Spinal cord (tissue), 10 donors: ENCODE results near the gene EGLN2. TPM values are rescaled to one million over a fixed set of nuclear protein-coding genes. Genes with fewer than 3 reads are reported as not detected.
"Not testable (repeated sequence)": the region's sequence is repeated elsewhere in the genome, so short reads cannot be mapped to it uniquely, and the experiment has no call there.

Source experiments
- DNase-seq, 6 donors: peaks; one replicate each; pipeline versions ENCODE4 v3.0.0 to v3.0.0-alpha.2; 2013 to 2015; ENCODE audit warnings: low spot score in 6 of 6, low read depth in 4 of 6
- H3K27ac ChIP-seq: one replicate; pipeline ENCODE4 v1.5.1; 2013; ENCODE audit warnings: low read depth, low read length, control low read depth
- H3K27me3 ChIP-seq: one replicate; pipeline ENCODE4 v1.6.1; 2013; ENCODE audit warnings: low read length; ENCODE audit not compliant: control insufficient read depth, insufficient read depth
- H3K36me3 ChIP-seq: one replicate; pipeline ENCODE4 v1.6.1; 2013; ENCODE audit warnings: low read length; ENCODE audit not compliant: control insufficient read depth, insufficient read depth
- H3K4me1 ChIP-seq: one replicate; pipeline ENCODE4 v1.6.1; 2013; ENCODE audit warnings: low read length; ENCODE audit not compliant: control insufficient read depth, insufficient read depth
- H3K4me3 ChIP-seq: one replicate; pipeline ENCODE4 v1.5.1; 2013; ENCODE audit warnings: low read depth, low read length, control low read depth
- H3K9me3 ChIP-seq: one replicate; pipeline ENCODE4 v1.6.1; 2013; ENCODE audit warnings: low read length; ENCODE audit not compliant: control insufficient read depth, insufficient read depth
- WGBS: methylation state at CpG from one replicate; pipeline ENCODE4 v1.1.5; 2013; ENCODE audit warnings: missing lambda C conversion rate; ENCODE audit not compliant: insufficient coverage; 5-methylcytosine and 5-hydroxymethylcytosine counted together
- polyA plus RNA-seq, 2 donors: library from polyadenylated mRNA; unstranded; fragments of 120-200 nt; gene quantifications; one replicate each; pipeline ENCODE4 v1.2.1, GENCODE V29; 2013; ENCODE audit not compliant: insufficient read length in 2 of 2
- total RNA-seq, 2 donors: library from RNA; depleted of rRNA in 1 of 2; stranded (reverse); fragments of 120-200 nt in 1 of 2; fragments of >200 nt in 1 of 2; gene quantifications; one replicate each; pipeline versions ENCODE4 v1.2.3 to v1.2.4, GENCODE V29; 2013 to 2014
- donor health status: healthy.

EGLN2 gene
- total and polyA plus RNA-seq, 4 donors: 37.6 to 106 (median 99.3) TPM

DNA sequence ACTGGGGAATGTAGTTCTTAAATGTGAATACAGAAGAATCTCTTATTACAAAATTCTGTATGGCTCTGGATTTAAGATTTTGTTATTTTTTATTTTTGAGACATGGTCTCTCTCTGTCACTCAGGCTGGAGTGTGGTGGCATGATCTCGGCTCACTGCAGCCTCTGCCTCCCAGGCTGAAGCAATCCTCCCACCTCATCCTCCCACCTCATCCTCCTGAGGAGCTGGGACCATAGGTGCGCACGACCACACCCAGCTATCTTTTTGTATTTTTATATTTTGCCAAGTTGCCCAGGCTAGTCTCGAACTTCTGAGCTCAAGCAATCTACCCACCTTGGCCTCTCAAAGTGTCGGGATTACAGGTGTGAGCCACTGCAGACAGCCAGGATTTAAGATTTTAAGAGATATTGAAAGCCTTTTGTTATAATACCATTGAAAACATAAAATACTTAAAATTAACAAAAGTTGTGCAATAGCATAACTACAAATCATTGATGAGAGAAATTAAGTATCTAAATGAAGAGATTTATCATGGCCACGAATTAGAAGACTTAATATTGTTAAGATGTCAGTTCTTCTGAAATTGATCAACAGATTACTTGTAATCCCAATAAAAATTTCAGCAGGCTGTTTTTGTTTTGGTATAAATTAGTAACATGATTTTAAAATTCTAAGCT is 37.9 kb downstream of the EGLN2 start:
- no peak overlapping the region for H3K27ac ChIP-seq
- WGBS: 67% methylated on average over 1 of the region's 6 CpGs
- H3K36me3 ChIP-seq: no peaks in the 10 kb centered on the region
- no peaks in the 10 kb centered on the region for H3K27me3 ChIP-seq
- H3K4me1 ChIP-seq: no peaks in the 10 kb centered on the region
- H3K9me3 ChIP-seq: no peaks in the 10 kb centered on the region
- H3K4me3 ChIP-seq: no peak overlapping the region
- DNase-seq: no peak

DNA sequence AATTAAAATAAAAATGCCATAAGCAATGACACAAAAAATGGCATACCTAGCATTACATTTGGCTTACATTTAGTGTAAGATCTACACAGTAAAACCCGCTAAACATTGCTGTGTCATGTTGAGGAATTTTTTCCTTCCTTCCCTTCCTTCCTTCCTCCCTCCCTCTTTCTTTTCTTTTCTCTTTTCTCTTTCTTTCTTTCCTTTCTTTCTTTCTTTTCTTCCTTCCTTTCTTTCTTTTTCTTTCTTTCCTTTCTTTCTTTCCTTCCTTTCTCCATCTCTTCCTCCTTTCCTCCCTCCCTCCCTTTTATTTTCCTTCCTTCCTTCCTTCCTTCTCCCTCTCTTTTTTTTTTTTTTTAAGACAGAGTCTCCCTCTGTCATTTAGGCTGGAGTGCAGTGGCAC is 39.5 kb downstream of the EGLN2 start:
- not testable (repeated sequence) for H3K9me3 ChIP-seq, H3K4me1 ChIP-seq, H3K27ac ChIP-seq, H3K27me3 ChIP-seq, H3K4me3 ChIP-seq, DNase-seq, H3K36me3 ChIP-seq
- WGBS: no CpG with 5 or more reads among the region's 1 CpG

DNA sequence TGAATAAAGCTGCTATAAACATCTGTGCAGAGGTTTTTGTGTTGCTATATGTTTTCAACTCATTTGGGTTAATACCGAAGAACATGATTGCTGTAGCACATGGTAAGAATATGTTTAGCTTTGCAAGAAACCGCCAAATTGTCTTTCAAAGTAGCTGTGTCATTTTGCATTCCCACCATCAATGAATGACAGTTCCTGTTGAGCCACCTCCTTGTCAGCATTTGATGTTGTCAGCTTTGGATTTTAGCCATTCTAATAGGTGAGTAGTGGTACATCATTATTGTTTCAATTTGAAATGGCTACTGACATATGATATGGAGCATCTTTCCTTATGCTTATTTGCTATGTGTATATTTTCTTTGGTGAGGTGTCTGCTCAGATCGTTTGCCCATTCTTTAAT is 43.0 kb downstream of the EGLN2 start:
- not testable (repeated sequence) for H3K36me3 ChIP-seq, H3K27ac ChIP-seq, H3K4me1 ChIP-seq, DNase-seq, H3K4me3 ChIP-seq, H3K9me3 ChIP-seq, H3K27me3 ChIP-seq
- 100% methylated on average over 1 of the region's 3 CpGs for WGBS

DNA sequence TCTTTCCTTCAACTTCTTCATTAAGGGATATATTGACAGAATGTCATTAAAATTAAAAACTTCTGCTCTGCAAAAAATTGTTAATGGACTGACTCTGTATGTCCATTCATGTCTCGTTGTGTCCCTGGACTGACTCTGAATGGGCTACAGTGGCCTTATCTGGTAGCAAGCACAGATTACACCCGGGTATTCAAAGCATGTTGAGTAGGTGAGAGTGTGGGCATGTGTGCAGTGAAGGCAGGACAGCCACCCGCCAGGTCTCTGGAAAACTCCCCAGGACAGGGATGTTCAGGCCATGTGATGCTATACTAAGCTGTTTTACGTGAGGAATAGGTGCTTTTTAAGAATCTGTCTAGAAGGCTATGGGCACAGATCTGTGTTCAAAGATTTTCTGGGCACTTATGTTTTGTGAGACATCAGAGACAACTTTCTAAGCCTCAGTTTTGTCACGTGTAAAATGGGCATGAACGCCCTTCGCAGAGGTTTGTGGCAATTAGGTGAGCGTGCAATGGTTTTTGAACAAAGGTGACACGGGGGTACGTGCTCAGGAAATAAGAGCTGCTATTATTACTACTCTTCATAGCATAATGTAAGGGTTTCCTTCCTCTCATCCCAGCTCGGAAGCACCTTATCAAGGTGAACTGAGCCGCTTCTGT is 44.1 kb downstream of the EGLN2 start:
- H3K36me3 ChIP-seq, H3K4me3 ChIP-seq, H3K27me3 ChIP-seq, H3K27ac ChIP-seq, H3K9me3 ChIP-seq, DNase-seq, H3K4me1 ChIP-seq: not testable (repeated sequence)
- WGBS: 100% methylated on average over 1 of the region's 12 CpGs

DNA sequence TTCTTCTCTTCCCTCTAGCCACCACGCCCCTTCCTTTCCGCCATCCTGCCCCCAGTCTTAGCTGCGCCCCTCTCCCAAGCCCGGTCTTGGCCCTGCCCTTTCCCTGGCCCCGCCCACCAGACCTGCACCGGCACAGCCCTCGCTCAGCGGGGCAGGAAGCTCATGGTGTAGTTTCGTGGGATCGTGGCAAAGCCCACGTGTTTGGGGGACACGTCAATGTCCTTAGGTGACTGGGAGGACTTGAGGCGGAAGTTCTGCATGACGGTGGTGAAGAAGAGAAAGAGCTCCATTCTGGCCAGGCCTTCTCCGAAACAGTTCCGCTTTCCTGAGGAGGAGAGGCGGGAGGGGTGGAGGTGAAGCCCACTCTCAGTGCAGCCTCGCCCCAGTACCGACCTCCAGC is 44.7 kb downstream of the EGLN2 start:
- not testable (repeated sequence) for DNase-seq, H3K27ac ChIP-seq, H3K4me3 ChIP-seq, H3K27me3 ChIP-seq, H3K9me3 ChIP-seq, H3K36me3 ChIP-seq, H3K4me1 ChIP-seq
- no CpG with 5 or more reads among the region's 19 CpGs for WGBS

DNA sequence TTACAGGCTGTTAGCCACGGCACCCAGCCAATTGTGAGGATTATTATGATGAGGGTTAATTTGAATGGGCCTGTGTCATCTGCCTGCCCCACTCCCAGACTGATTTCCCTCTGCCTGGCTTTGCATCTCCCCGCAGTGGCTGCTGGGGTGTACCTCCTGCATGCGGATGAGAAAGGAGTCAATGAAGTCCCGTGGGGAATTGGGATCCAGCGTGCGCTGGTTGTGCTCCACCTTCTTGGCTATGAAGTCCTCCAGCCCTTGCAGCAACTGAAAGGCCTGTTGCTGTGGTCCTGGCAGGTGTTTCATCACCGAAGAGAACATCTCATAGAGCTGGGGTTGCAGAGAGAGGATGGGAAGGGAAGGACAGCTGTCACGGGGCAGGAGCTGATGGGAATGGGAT is 47.7 kb downstream of the EGLN2 start:
- DNase-seq, H3K36me3 ChIP-seq, H3K4me3 ChIP-seq, H3K27ac ChIP-seq, H3K27me3 ChIP-seq, H3K9me3 ChIP-seq: not testable (repeated sequence)
- peaks cover 11% of the 10 kb centered on the region for H3K4me1 ChIP-seq
- WGBS: no CpG with 5 or more reads among the region's 8 CpGs

DNA sequence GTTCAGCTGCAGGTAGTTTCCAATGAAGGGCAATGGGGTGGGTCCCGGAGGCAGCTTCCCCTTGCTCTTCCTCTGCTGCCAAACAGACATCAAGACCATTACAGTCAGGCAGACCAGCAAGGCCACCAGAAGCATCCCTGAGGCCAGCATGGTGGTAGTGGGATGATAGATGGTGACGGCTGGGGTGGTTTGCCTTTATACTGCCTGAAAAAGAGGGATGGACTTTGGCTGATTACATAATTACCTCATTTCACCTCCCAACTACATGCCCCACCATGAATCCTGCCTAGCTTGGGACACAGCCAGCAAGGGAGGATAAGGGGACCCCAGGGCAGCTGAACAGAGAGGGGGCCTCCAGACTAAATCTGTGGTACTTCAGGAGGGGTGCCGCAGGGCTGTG is 51.3 kb downstream of the EGLN2 start, which contains the start of gene CYP2A6:
TSS of gene CYP2A6 (minus strand) at position 171 of the 400 bp plus-strand sequence. CDS start at position 150, 21 bp downstream.
- DNase-seq, H3K27ac ChIP-seq, H3K27me3 ChIP-seq, H3K9me3 ChIP-seq, H3K4me3 ChIP-seq, H3K36me3 ChIP-seq, H3K4me1 ChIP-seq: not testable (repeated sequence)
- WGBS: 100% methylated on average over 1 of the region's 3 CpGs

DNA sequence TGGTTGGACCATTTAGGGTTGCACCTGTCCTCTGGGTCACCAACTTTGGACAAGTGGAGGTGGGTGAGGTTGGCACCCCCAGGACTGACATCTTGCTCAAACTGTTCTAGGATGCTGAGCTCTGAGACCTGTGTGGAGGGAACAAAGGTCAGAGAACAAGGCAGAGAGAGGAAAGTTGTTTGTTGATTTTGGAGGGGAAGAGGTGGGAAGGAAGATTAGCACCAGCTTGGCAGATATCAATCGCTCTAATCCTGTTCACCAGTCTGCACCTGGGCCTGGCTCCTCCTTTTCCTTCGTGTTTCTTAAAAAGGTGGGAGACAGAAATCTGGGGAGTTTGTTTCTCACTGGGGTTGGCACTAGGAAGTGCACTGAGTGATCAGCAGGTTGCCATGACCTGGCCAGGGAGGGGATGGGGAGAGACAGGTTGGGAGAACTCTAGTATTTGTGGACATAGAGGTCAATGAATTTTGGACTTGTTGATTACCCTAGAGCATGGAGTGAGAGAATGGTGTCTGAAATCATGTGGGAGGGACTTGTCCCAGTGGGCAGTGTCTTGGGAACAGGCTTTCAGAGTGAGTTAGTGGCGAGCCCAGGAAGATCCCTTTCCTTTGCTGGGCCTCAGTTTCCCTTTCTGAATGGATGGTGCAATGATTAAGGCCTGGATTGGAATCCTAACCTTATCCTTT is 53.6 kb downstream of the EGLN2 start:
- H3K4me1 ChIP-seq, H3K4me3 ChIP-seq, H3K9me3 ChIP-seq, DNase-seq, H3K27me3 ChIP-seq, H3K27ac ChIP-seq, H3K36me3 ChIP-seq: not testable (repeated sequence)
- WGBS: no CpG with 5 or more reads among the region's 3 CpGs
